Colonic mucosa (tissue), 4 donors: ENCODE results near the gene FBXO11. TPM values are rescaled to one million over a fixed set of nuclear protein-coding genes. Genes with fewer than 3 reads are reported as not detected.

Experiments
- DNase-seq: peaks from one replicate; pipeline ENCODE4 v3.0.0-alpha.2; 2020
- H3K27ac ChIP-seq: fragments of 200-600 bp; one replicate; pipeline ENCODE4 v1.8.0; 2021
- H3K27me3 ChIP-seq: fragments of 200-600 bp; one replicate; pipeline ENCODE4 v1.8.0; 2021
- H3K36me3 ChIP-seq: fragments of 200-600 bp; one replicate; pipeline ENCODE4 v1.8.0; 2021
- H3K4me1 ChIP-seq: fragments of 200-600 bp; one replicate; pipeline ENCODE4 v1.8.0; 2021; ENCODE audit warnings: mild to moderate bottlenecking
- H3K4me3 ChIP-seq: fragments of 200-600 bp; one replicate; pipeline ENCODE4 v1.8.0; 2021
- H3K9ac ChIP-seq, 2 donors: one replicate each; pipeline ENCODE4 v1.7.0; 2013; ENCODE audit warnings: control low read depth in 2 of 2, low read depth in 2 of 2, low read length in 2 of 2
- H3K9me3 ChIP-seq: fragments of 200-600 bp; one replicate; pipeline ENCODE4 v1.8.0; 2021
- intact Hi-C: fragments of 100-400 bp; cut with DNase I; formaldehyde crosslinking; loops from one replicate; pipeline ENCODE4 v1.14.1; 2022
- total RNA-seq, 2 donors: library from RNA; stranded (reverse); fragmentation: NEBNext Ultra II Directional in 1 of 2; extraction: Animal tissue kit (Norgen Biotek cat#: 25700) in 1 of 2; gene quantifications; one replicate each; pipeline ENCODE4 v1.2.1, GENCODE V29; 2021
- TF ChIP-seq, protein P1 (sequence below): fragments of 200-600 bp; IDR thresholded peaks from one replicate; pipeline ENCODE4 v1.8.0; 2022; ENCODE audit warnings: antibody characterized with exemption, mild to moderate bottlenecking
- donor health status: healthy.
- donor health status: DM: no; HTN: no; CAD: no.
- donor health status: DM: no; HTN: no; CAD: no.

FBXO11 gene
- 10 to 100 TPM; 40.4 to 47.7 TPM for total RNA-seq

DNA sequence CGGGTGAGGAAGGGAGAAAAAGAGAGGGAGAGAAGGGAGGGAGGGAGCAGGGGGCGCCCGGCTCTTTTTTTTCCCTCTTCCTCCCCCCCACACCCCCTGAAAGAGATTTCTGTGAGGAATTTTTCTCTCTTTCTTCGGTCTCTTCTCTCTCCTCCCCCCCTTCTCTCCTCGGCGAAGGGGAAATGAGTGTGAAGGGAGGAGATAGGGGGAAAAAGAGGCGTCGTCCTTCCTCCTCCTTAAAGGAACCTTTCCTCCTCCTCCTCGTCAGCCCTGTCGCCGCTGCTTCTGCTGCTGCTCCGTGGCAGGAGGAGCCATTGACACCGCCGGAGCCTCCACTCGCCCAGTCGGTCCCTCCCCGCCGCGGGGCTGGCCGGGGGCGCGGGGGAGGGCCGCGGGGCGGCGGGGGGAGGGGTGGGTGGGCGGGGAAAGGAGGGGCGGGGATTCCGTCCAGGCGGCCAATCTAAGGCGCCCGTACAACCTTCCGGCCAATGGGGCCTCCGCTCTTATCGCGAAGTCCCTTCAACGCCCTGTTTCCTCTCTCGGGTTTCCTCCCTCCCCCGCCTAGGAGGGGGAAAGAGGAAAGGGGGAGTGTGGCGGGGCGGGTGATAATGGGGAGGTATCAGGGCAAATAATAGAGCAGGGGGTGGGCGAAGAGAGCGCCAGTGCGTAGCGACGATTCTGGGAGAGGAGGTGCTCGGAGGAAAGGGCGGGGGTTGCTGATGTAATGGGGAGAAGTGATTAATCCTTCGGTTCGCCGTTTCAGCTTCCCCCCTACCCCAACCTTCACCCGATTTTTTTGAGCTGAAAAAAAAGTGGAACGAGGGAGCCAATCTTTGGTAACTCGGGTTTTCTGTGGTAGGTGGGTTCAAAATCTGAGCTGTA lies at the start of gene FBXO11:
TSS of gene FBXO11 (minus strand) at position 342 of the 882 bp plus-strand sequence. CDS start 778 bp downstream, outside the sequence.
- intact Hi-C loops: loop anchor here (10.0 kb wide), 1 partner anchor 198 kb away; no protein-coding TSS in a partner anchor
- TF ChIP-seq, protein P1, sequence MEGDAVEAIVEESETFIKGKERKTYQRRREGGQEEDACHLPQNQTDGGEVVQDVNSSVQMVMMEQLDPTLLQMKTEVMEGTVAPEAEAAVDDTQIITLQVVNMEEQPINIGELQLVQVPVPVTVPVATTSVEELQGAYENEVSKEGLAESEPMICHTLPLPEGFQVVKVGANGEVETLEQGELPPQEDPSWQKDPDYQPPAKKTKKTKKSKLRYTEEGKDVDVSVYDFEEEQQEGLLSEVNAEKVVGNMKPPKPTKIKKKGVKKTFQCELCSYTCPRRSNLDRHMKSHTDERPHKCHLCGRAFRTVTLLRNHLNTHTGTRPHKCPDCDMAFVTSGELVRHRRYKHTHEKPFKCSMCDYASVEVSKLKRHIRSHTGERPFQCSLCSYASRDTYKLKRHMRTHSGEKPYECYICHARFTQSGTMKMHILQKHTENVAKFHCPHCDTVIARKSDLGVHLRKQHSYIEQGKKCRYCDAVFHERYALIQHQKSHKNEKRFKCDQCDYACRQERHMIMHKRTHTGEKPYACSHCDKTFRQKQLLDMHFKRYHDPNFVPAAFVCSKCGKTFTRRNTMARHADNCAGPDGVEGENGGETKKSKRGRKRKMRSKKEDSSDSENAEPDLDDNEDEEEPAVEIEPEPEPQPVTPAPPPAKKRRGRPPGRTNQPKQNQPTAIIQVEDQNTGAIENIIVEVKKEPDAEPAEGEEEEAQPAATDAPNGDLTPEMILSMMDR: no peak
- Histone ChIP-seq H3K9me3 (no peaks in the 10 kb centered on the region), H3K9ac (peak within 1 kb of the TSS; percentile 82 to 84), H3K27ac (peak within 1 kb of the TSS; percentile 99), H3K4me1 (no peaks in the 10 kb centered on the region), H3K27me3 (no peaks in the 10 kb centered on the region), H3K36me3 (no peaks in the 10 kb centered on the region), H3K4me3 (peak within 1 kb of the TSS; percentile 77)
- peak; percentile 96 for DNase-seq

DNA sequence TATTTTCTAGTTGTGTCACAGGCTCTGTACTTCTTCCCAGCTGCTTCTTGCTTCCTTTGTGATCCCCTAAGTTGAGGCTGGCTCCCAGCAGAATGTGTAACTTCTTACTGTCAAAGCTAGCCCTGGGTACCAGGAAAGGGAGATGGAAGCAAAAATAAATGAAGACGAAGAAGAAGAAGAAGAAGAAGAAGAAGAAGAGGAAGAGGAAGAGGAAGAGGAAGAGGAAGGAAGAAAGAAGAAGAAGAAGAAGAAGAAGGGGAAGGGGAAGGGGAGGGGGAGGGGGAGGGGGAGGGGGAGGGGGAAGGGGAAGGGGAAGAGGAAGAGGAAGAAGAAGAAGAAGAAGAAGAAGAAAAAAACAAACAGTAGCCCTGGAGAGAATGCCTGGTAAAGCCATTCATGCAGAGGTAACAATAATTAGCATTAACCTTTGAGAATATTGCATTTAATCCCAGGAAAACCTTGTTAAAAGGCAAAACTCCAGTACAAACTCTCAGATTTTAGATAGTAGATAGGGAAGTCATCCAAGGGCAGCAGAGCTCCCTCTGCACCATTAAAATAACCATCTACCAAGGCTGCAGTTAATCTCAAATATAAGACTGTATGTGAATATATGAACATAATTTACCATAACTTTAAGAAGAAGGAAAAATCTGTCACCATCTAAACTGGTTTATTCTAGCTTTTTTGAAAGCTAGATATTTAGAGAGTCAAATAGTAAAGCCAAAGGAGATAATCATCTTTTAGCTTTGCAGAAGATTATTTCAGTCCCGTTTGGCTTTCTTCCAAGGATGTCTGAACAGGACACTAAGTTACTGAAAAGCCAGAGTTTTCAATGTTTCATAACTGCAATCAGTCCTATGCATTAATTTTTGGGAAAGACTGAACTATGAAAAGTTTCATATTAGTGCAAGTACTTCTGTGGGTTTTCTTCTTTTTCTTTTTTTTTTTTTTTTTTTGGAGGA lies 44.3 kb upstream of the FBXO11 start:
- DNase-seq: no peak
- H3K36me3 ChIP-seq: no peaks in the 10 kb centered on the region
- TF ChIP-seq, protein P1: no peak
- no peaks in the 10 kb centered on the region for H3K4me1 ChIP-seq
- no peaks in the 10 kb centered on the region for H3K27me3 ChIP-seq
- H3K27ac ChIP-seq: no peak overlapping the region
- no peak overlapping the region for H3K9ac ChIP-seq
- no peak overlapping the region for H3K4me3 ChIP-seq
- intact Hi-C loops: no loop called here
- no peaks in the 10 kb centered on the region for H3K9me3 ChIP-seq

DNA sequence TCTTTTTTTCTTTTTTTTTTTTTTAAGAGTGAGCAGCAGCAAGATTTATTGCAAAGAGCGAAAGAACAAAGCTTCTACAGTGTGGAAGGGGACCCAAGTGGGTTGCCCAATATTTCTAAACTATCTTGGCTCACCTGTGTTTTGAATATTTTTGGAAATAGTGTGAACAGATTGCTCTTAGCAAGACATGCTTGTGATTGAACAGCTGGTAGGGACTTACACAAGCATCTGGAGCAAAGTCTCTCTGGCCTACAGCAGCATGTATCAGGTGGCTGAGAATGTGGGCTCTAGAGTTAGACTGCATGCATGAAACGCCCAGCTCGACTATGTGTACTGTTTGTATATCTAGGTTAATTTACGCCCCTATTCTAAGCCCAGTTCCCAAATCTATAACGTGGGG lies 40.3 kb upstream of the FBXO11 start:
- intact Hi-C loops: no loop called here
- no peaks in the 10 kb centered on the region for H3K27me3 ChIP-seq
- no peak overlapping the region for H3K4me3 ChIP-seq
- no peaks in the 10 kb centered on the region for H3K9me3 ChIP-seq
- no peaks in the 10 kb centered on the region for H3K36me3 ChIP-seq
- no peak overlapping the region for H3K9ac ChIP-seq
- H3K27ac ChIP-seq: no peak overlapping the region
- H3K4me1 ChIP-seq: no peaks in the 10 kb centered on the region
- TF ChIP-seq, protein P1: no peak
- DNase-seq: no peak

DNA sequence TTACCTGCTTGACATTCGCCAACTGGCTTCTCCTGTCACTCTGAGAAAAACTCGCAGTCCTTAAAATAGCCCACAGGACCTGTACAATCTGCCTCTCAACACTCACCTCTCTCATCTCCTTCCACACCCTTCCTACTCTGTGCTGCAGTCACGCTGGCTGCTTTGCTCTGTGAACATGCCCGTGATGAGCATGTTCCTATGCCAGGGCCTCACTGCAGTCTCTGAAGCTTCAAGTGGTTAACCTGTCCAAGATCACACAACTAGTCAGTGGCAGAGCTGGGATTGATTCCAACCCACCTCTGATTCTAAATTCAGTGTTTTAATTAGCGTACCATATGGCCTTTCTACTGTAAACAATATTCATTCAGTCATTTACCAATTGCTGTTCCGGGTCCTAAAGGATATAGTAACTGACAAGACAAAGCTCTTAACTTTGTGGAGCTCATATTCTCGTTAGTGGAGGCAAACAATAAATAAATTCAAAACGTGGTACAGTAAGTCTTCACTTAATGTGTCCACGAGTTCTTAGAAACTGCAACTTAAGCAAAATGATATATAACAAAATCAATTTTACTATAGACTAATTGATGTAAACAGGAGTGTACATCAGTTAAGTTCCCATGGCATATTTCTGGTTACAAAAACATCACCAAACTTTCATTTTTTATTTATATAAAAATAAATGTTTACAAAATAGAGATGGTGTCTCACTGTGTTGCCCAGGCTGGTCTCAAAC lies 38.9 kb upstream of the FBXO11 start:
- H3K4me1 ChIP-seq: no peaks in the 10 kb centered on the region
- no peak overlapping the region for H3K9ac ChIP-seq
- H3K4me3 ChIP-seq: no peak overlapping the region
- H3K36me3 ChIP-seq: no peaks in the 10 kb centered on the region
- TF ChIP-seq, protein P1: no peak
- DNase-seq: no peak
- no peaks in the 10 kb centered on the region for H3K27me3 ChIP-seq
- no peak overlapping the region for H3K27ac ChIP-seq
- H3K9me3 ChIP-seq: no peaks in the 10 kb centered on the region
- intact Hi-C loops: no loop called here

DNA sequence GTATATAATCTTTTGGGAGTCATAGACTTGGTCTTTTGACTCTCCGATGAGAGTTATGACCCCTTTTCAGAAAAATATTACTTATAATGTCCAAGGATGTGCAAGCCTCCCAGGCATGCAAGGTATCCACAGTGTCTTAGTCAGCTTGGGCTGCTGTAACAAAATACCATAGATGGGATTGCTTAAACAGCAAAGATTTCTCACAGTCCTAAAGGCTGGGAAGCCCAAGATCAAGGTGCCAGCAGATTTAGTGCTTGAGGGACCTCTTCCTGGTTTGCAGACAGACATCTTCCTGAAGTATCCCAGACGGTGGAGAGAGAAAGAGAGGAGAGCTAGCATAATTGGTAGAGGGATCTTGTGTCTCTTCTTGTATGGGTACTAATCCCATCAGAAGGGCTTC lies 35.6 kb upstream of the FBXO11 start:
- TF ChIP-seq, protein P1: no peak
- H3K27me3 ChIP-seq: no peaks in the 10 kb centered on the region

More for the DNA sequence above, 35.6 kb upstream of the FBXO11 start:
- H3K36me3 ChIP-seq: no peaks in the 10 kb centered on the region
- no peaks in the 10 kb centered on the region for H3K9me3 ChIP-seq
- H3K9ac ChIP-seq: no peak overlapping the region
- DNase-seq: no peak
- H3K4me1 ChIP-seq: no peaks in the 10 kb centered on the region
- no peak overlapping the region for H3K4me3 ChIP-seq
- intact Hi-C loops: no loop called here
- H3K27ac ChIP-seq: no peak overlapping the region
